Tibial nerve (tissue), 4 donors: ENCODE measurements around the gene SLC25A17. TPM values are rescaled to one million over a fixed set of nuclear protein-coding genes. Genes with fewer than 3 reads are reported as not detected.
"Not testable (repeated sequence)": the region's sequence is repeated elsewhere in the genome, so short reads cannot be mapped to it uniquely, and the experiment has no call there.

Experiments
- DNase-seq, 2 donors: peaks; one replicate each; pipeline ENCODE4 v3.0.0-alpha.2; 2019; ENCODE audit warnings: low spot score in 2 of 2
- H3K27ac ChIP-seq, 4 donors: fragments of 200-600 bp; sonication (generic) in 3 of 4; one replicate each; pipeline ENCODE4 v1.5.1; 2017 to 2019; ENCODE audit warnings: mild to moderate bottlenecking in 1 of 4
- H3K27me3 ChIP-seq, 2 donors: fragments of 200-600 bp; sonication (generic) in 1 of 2; one replicate each; pipeline versions ENCODE4 v1.5.1 to v1.6.0; 2017 to 2019
- H3K36me3 ChIP-seq, 3 donors: fragments of 200-600 bp; sonication (generic); one replicate each; pipeline ENCODE4 v1.5.1; 2018 to 2019
- H3K4me1 ChIP-seq, 4 donors: fragments of 200-600 bp; sonication (generic) in 3 of 4; one replicate each; pipeline ENCODE4 v1.5.1; 2017 to 2019
- H3K4me3 ChIP-seq, 4 donors: fragments of 200-600 bp; sonication (generic) in 3 of 4; one replicate each; pipeline ENCODE4 v1.5.1; 2017 to 2019; ENCODE audit warnings: mild to moderate bottlenecking in 1 of 4, moderate library complexity in 1 of 4
- H3K9me3 ChIP-seq, 4 donors: fragments of 200-600 bp; sonication (generic) in 3 of 4; one replicate each; pipeline ENCODE4 v1.5.1; 2017 to 2019
- EP300 ChIP-seq, 2 donors: sonication (generic); formaldehyde crosslinking; IDR thresholded peaks; one replicate each; pipeline ENCODE4 v1.6.1; 2017; ENCODE audit warnings: antibody characterized with exemption in 2 of 2, mild to moderate bottlenecking in 1 of 2
- POLR2A ChIP-seq, 2 donors: fragments of 450-650 bp; IDR thresholded peaks; one replicate each; pipeline ENCODE4 v1.6.1; 2017; ENCODE audit warnings: antibody characterized with exemption in 2 of 2, mild to moderate bottlenecking in 2 of 2, moderate library complexity in 2 of 2
- WGBS, 2 donors: methylation state at CpG; one replicate each; pipeline ENCODE4 v1.1.5; 2018; 5-methylcytosine and 5-hydroxymethylcytosine counted together
- total RNA-seq, 4 donors: library from RNA; depleted of rRNA; stranded (reverse); fragments of >200 nt; gene quantifications; one replicate each; pipeline ENCODE4 v1.1.0, GENCODE V29; 2016
- TF ChIP-seq, protein P1 (sequence below), 5 experiments: fragments of 200-600 bp in 3 of 5; fragments of 450-650 bp in 2 of 5; sonication (generic) in 3 of 5; IDR thresholded peaks; one replicate each; pipeline ENCODE4 v1.5.1; 2016 to 2019; ENCODE audit warnings: antibody characterized with exemption in 5 of 5, mild to moderate bottlenecking in 3 of 5, moderate library complexity in 2 of 5

The SLC25A17 gene
- total RNA-seq = 10 to 100 TPM; 19.3 to 34.1 (median 21.4) TPM

DNA sequence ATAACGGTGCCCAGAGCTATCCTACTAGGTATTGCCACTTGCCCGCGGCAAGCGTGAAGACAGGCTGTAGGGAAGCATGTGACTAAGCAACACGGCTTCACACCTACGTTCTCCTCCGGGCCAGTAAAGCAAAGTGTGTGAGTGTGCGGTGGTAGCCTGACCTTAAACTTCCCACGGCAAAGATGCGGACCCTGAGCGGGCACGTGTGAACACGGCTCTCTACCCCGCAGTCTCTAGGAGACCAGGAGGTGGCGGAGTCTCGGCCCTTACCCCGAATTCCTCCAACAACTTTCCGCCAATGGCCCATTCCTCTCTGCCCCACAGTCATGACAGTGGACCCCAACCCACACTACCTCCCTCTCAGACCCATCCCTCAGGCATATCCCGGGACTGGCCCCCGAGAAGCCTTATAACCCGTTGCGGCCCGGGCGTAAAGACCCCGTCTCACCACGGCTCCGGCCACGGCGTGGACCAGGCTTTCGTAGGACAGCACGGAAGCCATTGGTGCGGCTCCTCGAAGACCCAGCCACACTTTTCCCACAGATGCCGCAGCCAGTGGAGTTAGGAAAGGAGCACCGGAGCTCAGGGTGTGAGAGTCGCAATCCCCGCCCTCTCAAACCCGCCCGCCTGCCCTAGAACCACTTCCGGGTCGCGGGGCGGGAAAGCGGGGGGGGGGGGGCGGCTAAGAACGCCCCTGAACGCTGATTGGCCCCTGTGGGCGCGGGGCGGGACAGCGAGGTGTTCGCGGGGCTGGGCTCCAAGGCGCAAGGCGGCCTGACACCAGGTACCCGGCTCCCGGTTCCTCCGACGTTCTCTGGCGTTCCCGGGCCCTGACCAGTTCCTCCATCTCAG lies at the start of gene SLC25A17:
Gene SLC25A17 (minus strand): TSS at position 600 of the 852 bp plus-strand sequence. CDS start 98 bp downstream, at position 502.
- Histone ChIP-seq H3K4me1 (peaks cover 7 to 38% (median 17%) of the 10 kb centered on the region in 4 donors), H3K9me3 (no peaks in the 10 kb centered on the region), H3K4me3 (peak within 1 kb of the TSS; percentile 90 to 98 (median 95)), H3K27ac (peak within 1 kb of the TSS; percentile 78 to 93 (median 85)), H3K36me3 (peaks cover 0 to 16% (median 0%) of the 10 kb centered on the region in 3 donors), H3K27me3 (no peaks in the 10 kb centered on the region)
- WGBS, 2 donors = 1% methylated on average over 44 to 57 of the region's 61 CpGs
- TF ChIP-seq POLR2A (IDR thresholded peaks at IDR 0.05) = peak; percentile 32 to 66
- peak in 1 of 2 donors; percentile 84 for TF ChIP-seq EP300 (IDR thresholded peaks at IDR 0.05)
- TF ChIP-seq, protein P1, sequence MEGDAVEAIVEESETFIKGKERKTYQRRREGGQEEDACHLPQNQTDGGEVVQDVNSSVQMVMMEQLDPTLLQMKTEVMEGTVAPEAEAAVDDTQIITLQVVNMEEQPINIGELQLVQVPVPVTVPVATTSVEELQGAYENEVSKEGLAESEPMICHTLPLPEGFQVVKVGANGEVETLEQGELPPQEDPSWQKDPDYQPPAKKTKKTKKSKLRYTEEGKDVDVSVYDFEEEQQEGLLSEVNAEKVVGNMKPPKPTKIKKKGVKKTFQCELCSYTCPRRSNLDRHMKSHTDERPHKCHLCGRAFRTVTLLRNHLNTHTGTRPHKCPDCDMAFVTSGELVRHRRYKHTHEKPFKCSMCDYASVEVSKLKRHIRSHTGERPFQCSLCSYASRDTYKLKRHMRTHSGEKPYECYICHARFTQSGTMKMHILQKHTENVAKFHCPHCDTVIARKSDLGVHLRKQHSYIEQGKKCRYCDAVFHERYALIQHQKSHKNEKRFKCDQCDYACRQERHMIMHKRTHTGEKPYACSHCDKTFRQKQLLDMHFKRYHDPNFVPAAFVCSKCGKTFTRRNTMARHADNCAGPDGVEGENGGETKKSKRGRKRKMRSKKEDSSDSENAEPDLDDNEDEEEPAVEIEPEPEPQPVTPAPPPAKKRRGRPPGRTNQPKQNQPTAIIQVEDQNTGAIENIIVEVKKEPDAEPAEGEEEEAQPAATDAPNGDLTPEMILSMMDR (IDR thresholded peaks at IDR 0.05) = peak; percentile 20 to 62 (median 37)
- DNase-seq = peak; percentile 78 to 84

DNA sequence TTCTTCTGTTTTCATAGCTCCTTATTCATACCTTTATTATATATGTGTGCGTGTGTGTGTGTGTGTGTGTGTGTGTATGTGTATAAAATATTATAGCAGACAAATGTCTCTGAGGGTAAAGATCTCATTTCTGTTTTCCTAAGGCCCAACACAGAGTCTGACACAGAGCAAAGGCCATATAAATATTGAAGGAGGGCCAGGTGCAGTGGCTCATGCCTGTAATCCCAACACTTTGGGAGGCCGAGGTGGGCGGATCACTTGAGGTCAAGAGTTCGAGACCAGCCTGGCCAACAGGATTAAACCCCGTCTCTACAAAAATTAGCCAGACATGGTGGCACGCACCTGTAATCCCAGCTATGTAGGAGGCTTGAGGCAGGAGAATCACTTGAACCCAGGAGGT lies 49.2 kb upstream of the SLC25A17 start:
- not testable (repeated sequence) for H3K4me1 ChIP-seq, DNase-seq, H3K9me3 ChIP-seq, H3K27ac ChIP-seq, H3K4me3 ChIP-seq, H3K27me3 ChIP-seq
- 80 to 81% methylated on average over 6 of the region's 6 CpGs for WGBS, 2 donors
- H3K36me3 ChIP-seq = peaks cover 0 to 33% (median 0%) of the 10 kb centered on the region in 3 donors

GRCh38 chr22:40867109-40867508 lies 48.0 kb upstream of the SLC25A17 start:
- H3K27ac ChIP-seq = no peak overlapping the region
- H3K27me3 ChIP-seq = no peaks in the 10 kb centered on the region
- DNase-seq = no peak
- no peak overlapping the region for H3K4me3 ChIP-seq
- TF ChIP-seq EP300 (IDR thresholded peaks at IDR 0.05) = no peak
- TF ChIP-seq POLR2A (IDR thresholded peaks at IDR 0.05) = no peak
- TF ChIP-seq, protein P1 (IDR thresholded peaks at IDR 0.05) = no peak
- WGBS, 2 donors = 92 to 94% methylated on average over 2 of the region's 2 CpGs
- no peaks in the 10 kb centered on the region for H3K9me3 ChIP-seq
- H3K36me3 ChIP-seq = peaks cover 0 to 25% (median 0%) of the 10 kb centered on the region in 3 donors
- H3K4me1 ChIP-seq = peaks cover 0 to 8% (median 0%) of the 10 kb centered on the region in 4 donors

GRCh38 chr22:40862537-40862936 lies 43.4 kb upstream of the SLC25A17 start:
- 91 to 94% methylated on average over 2 of the region's 2 CpGs for WGBS, 2 donors
- DNase-seq = no peak
- H3K4me1 ChIP-seq = peaks cover 0 to 31% (median 6%) of the 10 kb centered on the region in 4 donors
- no peak overlapping the region for H3K4me3 ChIP-seq
- H3K27ac ChIP-seq = no peak overlapping the region
- no peaks in the 10 kb centered on the region for H3K27me3 ChIP-seq
- peaks cover 0 to 19% (median 0%) of the 10 kb centered on the region in 3 donors for H3K36me3 ChIP-seq
- no peaks in the 10 kb centered on the region for H3K9me3 ChIP-seq
- TF ChIP-seq POLR2A (IDR thresholded peaks at IDR 0.05) (no peak), EP300 (IDR thresholded peaks at IDR 0.05) (no peak)
- TF ChIP-seq, protein P1 (IDR thresholded peaks at IDR 0.05) = no peak

- no peak for DNase-seq
- H3K27ac ChIP-seq = no peak within 1 kb of the TSS
- peaks cover 0 to 33% (median 7%) of the 10 kb centered on the region in 4 donors for H3K4me1 ChIP-seq
- no peak within 1 kb of the TSS for H3K4me3 ChIP-seq
- H3K9me3 ChIP-seq = no peaks in the 10 kb centered on the region
- WGBS, 2 donors = 84 to 91% methylated on average over 3 of the region's 3 CpGs
- TF ChIP-seq, protein P1 (IDR thresholded peaks at IDR 0.05) = no peak
- TF ChIP-seq POLR2A (IDR thresholded peaks at IDR 0.05) (no peak), EP300 (IDR thresholded peaks at IDR 0.05) (no peak)
- peaks cover 0 to 19% (median 0%) of the 10 kb centered on the region in 3 donors for H3K36me3 ChIP-seq
- H3K27me3 ChIP-seq = no peaks in the 10 kb centered on the region
Measured at GRCh38 chr22:40862013-40862412, 42.9 kb upstream of the SLC25A17 start, which contains the start of gene DNAJB7. Gene DNAJB7 (minus strand): TSS chr22:40862113. CDS start chr22:40861994, 119 bp downstream.
